Hepatocyte (in vitro differentiated cells): Measurements from ENCODE around the gene CDK2AP2.

ENCODE experiments used
- CTCF ChIP-seq: fragments of 200-600 bp; sonication (generic); IDR thresholded peaks from 2 replicates; pipeline ENCODE4 v1.5.1; 2016; ENCODE audit warnings: antibody characterized with exemption, mild to moderate bottlenecking; ENCODE audit not compliant: poor library complexity
- EZH2 ChIP-seq: fragments of 200-600 bp; sonication (generic); IDR thresholded peaks from 2 replicates; pipeline ENCODE4 v1.6.1; 2016; ENCODE audit warnings: antibody characterized with exemption, mild to moderate bottlenecking, borderline replicate concordance

- TF ChIP-seq CTCF (no peak), EZH2 (no peak)
Measured at GRCh38 chr11:67500484-67500821, 7.5 kb downstream of the CDK2AP2 start.
